Measurements from ENCODE around the gene SENP2.
A peak's percentile ranks its signal among the peaks of the same experiment; 100 is the strongest.

GRCh38 chr3:185677146-185677829 is 91.2 kb downstream of the SENP2 start:
- TF ChIP-seq PHF21A (IDR thresholded peaks at IDR 0.05; ENCODE audit: borderline replicate concordance, low read depth) (no peak), CTCF (IDR thresholded peaks at IDR 0.05 in 2 of 3, conservative IDR thresholded peaks at IDR 0.05 in 1 of 3; ENCODE audit: insufficient read depth in 2 of 3, low read depth in 1 of 3, low read length in 3 of 3) (peak; percentile 53 to 58 (median 55)), REST (IDR thresholded peaks at IDR 0.05; ENCODE audit: borderline replicate concordance) (peak; percentile 42; the same call in 1 of the 2 replicates), REST (CRISPR knock-in tag; IDR thresholded peaks at IDR 0.05; ENCODE audit: low read depth) (no peak), ZNF184 (CRISPR knock-in tag; IDR thresholded peaks at IDR 0.05) (no peak), SP2 (IDR thresholded peaks at IDR 0.05; ENCODE audit: extremely low read depth, low read depth, low read length, poor library complexity, severe bottlenecking) (no peak), NR2C1 (IDR thresholded peaks at IDR 0.05) (no peak), NR2C1 (tag; IDR thresholded peaks at IDR 0.05) (no peak), FOXJ3 (CRISPR knock-in tag; IDR thresholded peaks at IDR 0.05) (no peak), ZFX (CRISPR knock-in tag; IDR thresholded peaks at IDR 0.05) (no peak), ZFP91 (CRISPR knock-in tag; IDR thresholded peaks at IDR 0.05) (no peak), ZKSCAN1 (IDR thresholded peaks at IDR 0.05; ENCODE audit: low read depth, low read length) (no peak), POLR2A (conservative IDR thresholded peaks at IDR 0.05) (no peak), ZNF57 (CRISPR knock-in tag; IDR thresholded peaks at IDR 0.05) (no peak)
